Myocyte (in vitro differentiated cells): Measurements from ENCODE around the gene TSKU. TPM values are rescaled to one million over a fixed set of nuclear protein-coding genes. Genes with fewer than 3 reads are reported as not detected.

ENCODE experiments used
- DNase-seq: peaks from one replicate; pipeline ENCODE4 v3.0.0-alpha.2; 2012; ENCODE audit warnings: low read depth
- polyA plus RNA-seq: library from polyadenylated mRNA; unstranded; fragments of >200 nt; gene quantifications from one replicate; pipeline ENCODE4 v1.2.1, GENCODE V29; 2012; ENCODE audit warnings: missing spikeins
- total RNA-seq: library from RNA; depleted of rRNA; stranded (reverse); fragments of >200 nt; gene quantifications from 2 replicates; pipeline ENCODE4 v1.2.3, GENCODE V29; 2014

TSKU gene, protein sequence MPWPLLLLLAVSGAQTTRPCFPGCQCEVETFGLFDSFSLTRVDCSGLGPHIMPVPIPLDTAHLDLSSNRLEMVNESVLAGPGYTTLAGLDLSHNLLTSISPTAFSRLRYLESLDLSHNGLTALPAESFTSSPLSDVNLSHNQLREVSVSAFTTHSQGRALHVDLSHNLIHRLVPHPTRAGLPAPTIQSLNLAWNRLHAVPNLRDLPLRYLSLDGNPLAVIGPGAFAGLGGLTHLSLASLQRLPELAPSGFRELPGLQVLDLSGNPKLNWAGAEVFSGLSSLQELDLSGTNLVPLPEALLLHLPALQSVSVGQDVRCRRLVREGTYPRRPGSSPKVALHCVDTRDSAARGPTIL
- 14.8 and 15.5 TPM in 2 replicates for total RNA-seq
- polyA plus RNA-seq, result 38.9 TPM

DNA sequence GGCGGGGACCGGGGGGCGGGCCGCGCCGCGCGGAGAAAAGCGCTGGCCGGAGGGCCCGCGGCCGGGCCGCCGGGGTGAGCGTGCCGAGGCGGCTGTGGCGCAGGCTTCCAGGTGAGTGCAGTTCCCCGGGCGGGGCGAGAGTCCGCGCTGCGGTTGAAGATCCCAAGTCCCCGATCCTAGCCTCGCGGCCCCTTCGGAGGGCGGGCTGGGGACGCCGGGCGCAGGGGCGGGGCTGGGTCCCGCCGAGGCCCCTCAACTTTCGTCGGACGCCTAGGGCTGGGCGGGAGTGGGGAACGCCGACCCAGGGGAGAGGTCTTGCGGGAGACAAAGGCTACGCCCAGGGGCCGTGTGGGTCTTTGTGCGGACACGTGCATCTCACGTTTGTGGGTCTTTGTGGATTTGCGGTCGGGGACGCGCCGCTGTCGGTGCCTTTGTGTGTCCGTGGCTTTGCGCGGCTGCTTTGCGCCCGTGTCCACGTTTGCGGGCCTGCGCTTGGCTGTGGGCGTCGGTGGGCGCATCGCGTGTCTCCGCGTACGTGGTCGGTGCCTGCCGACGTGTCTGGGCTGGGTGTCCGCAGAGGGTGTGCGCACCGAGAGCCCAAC is at the start of gene TSKU:
TSKU (plus strand) TSS at position 63 of the 602 bp plus-strand sequence. CDS start 12,261 bp downstream, outside the sequence.
- no peak for DNase-seq

- peak; percentile 73 for DNase-seq
These were observed 49.2 kb upstream of the TSKU start for GRCh38 chr11:76733906-76734305.

- DNase-seq, result no peak
These were observed 48.4 kb upstream of the TSKU start for GRCh38 chr11:76734456-76735420.

GRCh38 chr11:76735841-76736240 is 47.3 kb upstream of the TSKU start:
- DNase-seq, result no peak

DNA sequence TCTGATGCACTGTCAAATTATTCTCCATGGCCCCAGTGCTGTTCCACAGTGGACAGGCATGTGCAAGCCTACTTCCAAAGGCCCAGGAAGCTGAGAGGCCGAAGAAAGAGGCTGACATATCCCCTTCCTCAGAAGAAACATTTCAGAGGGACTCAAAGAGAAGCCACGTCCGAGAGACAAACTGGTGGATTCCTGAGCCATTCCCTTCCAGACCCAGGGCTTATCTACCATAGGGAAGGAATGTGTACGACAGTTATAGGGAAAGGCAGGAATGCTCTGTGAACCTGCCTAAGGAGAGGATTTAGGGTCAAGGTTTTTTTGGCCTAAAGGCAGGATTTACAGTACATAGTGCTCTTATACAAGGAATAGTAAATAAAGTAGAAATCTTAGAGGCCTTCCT is 46.9 kb upstream of the TSKU start:
- no peak for DNase-seq

DNA sequence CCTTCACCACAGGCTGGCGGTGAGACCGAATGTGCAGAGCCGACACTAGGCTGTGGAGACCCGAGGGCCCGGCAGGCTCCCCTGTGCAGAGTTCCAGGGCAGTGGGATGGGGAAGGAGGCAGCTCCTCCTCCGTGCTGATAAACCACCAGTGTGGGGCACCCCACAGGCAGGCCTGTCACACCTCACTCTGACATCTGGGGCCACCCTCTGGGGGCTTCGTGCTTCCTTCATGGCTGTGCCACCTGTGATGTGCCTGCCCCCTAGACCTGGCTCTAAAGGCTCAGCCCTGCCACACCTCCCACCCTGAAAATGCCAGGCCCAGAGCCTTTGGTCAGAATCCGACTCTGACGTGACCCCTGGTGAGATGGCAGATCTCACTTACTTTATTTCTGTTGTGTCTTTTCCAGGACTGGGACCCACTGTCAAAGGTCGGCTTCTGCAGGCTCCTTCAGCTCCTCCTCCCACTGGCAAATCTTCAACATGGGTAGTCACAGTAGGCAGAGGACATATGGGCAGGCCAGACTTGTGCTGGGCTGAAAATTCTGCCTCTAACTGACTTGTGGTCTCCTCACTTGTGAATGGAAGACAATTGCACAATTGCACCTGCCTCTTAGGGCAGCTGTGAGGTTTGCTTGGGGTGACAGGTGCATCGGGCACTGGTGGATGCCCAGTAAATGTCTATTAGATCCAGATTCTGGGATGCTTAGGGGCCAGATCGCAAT is 46.2 kb upstream of the TSKU start:
- DNase-seq, result peak; percentile 93

DNA sequence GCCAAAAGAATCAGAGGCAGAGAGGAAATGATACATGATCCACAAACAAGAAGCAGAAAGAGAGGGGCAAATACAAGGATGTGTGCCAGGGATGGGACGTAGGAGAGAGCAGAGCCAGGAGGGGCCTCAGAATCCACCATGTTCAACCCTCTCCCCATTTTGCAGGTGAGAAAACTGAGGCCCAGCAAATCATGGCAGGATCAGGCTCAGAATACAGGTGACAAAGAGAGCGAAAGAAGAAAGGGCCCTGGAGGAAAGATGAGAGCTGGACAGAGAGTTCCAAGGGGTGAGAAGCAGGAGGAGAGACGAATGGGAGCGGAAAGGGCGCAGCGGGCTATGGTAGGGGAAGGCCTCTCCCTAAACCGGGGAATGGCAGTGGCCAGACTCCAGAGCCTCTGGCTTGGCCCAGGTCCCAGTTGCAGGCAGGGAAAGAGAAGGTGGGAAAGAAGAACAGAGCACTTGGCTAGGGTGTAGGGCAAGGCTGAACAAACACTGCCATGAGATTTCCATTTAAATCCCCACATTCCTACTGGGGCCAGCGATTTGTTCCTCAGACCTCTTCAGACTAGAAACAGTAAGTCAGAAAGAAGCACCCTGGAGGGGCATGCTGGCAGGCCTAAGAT is 44.4 kb upstream of the TSKU start:
- DNase-seq, result peak; percentile 34

DNA sequence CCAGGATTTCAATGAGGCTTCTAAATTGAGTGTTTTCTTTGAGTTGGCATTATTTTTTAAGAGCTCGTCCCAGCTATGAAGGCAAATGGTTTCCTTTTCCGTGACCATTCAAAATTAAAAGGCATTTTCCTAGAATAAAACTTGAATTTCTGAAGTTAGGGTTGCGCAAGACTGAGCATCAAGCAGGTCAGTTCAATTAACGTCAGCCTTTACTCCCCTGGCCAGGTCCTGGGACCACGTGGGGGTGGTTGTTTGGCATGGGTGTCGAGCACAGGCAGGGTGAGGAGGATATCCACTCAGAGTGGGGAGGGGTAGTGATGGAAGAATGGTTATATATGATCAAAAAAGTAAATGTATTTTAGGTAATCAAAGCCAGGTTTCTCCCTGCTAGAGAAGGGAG is 43.4 kb upstream of the TSKU start:
- DNase-seq, result no peak

DNA sequence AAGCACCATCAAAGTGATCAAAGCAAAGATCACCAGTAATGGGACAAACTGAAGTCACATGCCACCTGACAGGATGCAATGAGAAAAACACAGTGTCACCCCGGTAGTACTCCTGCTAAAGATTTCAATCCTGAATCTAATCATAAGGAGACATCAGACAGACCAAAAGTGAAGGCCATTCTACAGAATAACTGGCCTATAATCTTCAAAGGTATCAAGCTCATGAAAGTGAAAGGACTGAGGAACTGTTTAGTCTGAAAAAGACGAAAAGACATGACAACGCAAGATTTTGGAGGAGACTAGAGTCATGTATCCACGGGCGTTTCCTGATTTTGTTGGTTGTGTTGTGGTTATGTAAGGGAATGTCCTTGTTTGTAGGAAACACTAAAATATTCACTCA is 42.4 kb upstream of the TSKU start:
- DNase-seq, result no peak

GRCh38 chr11:76742902-76743301 is 40.3 kb upstream of the TSKU start:
- peak; percentile 21 for DNase-seq

GRCh38 chr11:76744186-76745043 is 38.7 kb upstream of the TSKU start:
- DNase-seq, result no peak

- no peak for DNase-seq
These were observed 38.1 kb upstream of the TSKU start for GRCh38 chr11:76745044-76745376.

DNA sequence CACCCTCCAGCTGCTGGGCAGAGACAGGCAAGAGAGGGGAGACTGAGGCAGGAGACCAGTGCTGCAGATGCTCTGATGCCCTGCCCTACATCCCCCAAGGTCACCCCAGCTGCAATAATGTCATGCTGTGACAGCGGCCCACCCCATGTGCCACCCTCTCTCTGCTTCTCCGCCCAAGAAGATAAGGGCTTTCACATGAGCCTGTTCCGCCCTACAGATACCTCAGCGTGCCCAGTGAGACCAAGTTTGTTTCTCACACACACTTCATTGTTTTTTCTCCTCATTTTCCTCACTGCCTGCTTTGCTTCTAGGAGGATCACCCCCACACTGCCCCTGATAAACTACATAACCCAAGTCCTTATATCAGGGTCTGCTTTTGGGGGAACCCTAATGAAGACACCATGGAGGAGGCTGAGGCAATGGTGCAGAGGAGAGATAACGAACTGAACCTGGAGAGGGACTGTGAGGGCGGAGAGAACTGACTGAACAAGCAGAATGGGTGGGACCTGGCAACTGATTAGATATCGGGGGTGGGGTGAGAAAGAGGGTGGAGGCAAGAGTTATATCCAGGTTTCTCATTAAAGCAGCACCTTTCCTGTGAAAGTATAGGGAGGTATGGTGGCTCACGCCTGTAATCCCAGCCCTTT is 37.5 kb upstream of the TSKU start:
- DNase-seq, result no peak

DNA sequence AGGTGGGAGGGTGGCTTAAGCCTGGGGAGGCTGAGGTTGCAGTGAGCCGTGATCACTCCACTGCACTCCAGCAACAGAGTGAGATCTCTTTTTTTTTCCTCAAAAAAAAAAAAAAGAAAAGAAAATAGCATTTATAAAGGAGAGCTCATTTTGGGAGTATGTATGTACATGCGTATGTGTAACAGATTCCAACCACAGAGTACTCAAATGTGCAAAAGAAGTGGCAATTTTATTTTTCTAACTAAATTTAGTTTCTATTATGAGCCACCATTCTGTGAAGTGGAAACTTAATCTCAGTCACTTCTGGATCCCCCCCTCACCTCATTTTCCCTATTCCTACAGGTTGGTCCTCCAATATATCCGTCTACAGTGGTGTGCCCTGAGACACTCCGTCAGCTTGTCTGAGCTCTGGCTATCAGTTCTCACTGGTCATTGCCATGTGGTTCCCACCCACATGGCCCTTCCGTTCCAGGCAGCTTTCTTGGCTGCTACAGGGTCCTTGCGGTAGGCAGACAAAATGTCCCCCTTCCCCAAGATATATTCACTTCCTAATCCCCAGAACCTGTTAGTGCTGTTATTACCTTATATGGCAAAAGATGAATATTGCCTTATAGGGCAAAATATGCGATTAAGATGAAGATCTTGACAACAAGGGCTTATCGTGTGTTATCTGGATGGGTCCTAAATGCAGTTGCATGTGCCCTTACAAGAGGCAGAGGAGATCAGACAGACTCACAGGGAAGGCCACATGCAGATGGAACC is 35.8 kb upstream of the TSKU start:
- no peak for DNase-seq

DNA sequence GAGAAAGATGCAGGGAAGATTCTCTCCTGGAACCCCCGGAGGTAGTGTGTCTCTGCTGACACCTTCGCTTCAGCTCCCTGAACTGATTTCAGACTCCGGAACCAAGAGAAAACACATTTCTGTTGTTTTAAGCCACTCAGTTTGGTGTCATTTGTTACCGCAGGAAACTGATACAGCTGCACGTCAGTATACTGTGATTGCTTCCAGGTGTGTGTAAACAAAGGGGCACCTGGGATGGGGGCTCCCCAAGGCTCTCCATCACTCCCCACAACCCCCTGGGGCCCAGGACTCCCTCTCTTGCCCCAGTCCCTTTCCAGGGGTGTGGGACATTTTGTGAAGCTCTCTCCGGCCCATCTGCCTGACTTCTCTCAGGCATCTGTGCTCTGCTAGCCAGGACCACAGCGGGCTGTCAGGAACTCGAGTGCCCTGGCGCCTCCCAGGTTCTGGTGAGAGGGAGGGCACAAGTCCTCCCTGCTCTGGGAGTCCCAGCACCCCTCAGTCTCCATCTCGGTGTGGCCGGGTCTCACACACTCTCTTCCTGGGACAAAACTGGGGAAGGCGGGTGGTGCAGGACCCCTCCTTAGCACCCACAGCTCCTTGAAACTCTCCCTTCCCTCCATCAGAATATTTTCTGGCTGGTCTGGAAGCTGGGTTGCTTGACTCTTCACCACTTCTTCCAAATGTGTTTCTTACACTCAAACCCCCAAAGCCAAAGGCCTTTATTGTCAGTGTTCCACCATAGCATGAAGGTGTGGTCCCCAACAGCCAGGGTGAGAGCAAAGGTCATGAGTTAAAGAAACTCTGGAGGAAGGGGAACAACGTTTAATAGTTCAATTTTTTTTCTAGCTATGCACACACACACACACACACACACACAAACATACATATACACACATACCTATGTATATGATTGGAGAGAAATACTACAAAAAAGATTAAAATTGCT is 35.0 kb upstream of the TSKU start:
- no peak for DNase-seq

DNA sequence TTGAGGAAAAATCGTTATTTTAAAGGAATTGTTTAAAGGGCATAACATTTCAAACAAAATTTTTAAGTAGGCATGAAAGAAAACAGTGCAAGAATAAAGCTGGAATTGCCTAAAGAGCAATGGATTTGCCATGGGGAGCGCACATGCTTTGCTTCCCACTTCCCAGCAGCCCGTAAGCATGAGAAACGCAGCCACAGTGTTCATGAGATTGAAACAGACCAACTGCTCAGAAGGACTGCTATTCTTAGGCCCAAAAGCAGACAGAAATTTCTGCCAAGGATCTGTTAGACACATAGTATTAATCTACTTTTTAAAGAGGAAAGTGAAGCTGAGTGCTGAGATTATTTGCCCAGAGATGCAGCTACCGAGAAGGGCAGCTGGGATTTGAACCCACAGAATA is 34.2 kb upstream of the TSKU start:
- DNase-seq, result no peak

DNA sequence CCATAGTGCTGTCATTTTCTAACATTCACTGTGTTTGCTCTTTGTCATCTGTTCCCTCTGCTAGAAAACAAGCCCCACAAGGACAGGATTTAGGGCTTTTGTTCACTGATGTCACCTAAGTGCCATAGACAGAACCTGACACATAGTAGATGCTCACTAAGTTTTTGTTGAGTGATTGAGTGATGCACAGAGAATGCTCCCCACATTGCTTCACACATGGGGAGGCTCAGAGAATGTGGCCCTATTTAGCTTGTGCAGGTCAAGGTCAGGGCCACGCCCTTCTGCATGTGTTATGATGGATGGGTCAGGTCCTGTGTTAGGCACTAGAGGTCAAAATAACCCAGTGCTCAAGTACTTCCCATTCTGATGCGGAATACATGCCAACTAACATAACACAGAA is 33.1 kb upstream of the TSKU start:
- DNase-seq, result no peak
